Forelimb muscle (tissue), 1 donor: Measurements from ENCODE around the gene VIPR1. TPM values are rescaled to one million over a fixed set of nuclear protein-coding genes. Genes with fewer than 3 reads are reported as not detected.

Source experiments
- DNase-seq: peaks from one replicate; pipeline ENCODE4 v3.0.0-alpha.2; 2013; ENCODE audit warnings: low read depth
- polyA plus RNA-seq: library from polyadenylated mRNA; unstranded; fragments of 120-200 nt; gene quantifications from one replicate; pipeline ENCODE4 v1.2.1, GENCODE V29; 2013; ENCODE audit not compliant: insufficient read length

The VIPR1 gene
- polyA plus RNA-seq, result 1.6 TPM

- no peak for DNase-seq
These were observed at the start of gene VIPR1 for GRCh38 chr3:42502429-42503250. Gene VIPR1, plus strand, starts transcription at chr3:42502643. Its CDS starts 93 bp downstream, at chr3:42502736.

DNA sequence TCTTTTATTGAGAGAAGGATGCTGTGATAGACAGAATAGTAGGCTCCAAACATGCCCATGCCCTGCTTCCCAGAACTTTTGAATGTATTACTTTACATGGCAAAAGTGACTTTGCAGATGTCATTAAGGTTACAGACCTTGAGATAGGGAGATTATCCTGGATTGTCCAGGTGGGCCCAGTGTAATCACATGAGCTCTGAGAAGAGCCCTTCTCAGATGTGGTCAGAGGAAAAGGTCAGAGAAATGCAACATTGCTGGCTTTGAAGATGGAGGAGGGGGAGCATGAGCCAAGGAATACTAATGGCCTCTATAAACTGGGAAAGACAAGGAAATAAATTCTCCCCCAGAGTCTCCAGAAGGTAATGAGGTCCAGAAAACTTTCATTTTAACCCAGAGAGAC, 46.2 kb upstream of the VIPR1 start:
- DNase-seq, result no peak

- DNase-seq, result no peak
These were observed 43.3 kb upstream of the VIPR1 start for GRCh38 chr3:42459151-42459550.

DNA sequence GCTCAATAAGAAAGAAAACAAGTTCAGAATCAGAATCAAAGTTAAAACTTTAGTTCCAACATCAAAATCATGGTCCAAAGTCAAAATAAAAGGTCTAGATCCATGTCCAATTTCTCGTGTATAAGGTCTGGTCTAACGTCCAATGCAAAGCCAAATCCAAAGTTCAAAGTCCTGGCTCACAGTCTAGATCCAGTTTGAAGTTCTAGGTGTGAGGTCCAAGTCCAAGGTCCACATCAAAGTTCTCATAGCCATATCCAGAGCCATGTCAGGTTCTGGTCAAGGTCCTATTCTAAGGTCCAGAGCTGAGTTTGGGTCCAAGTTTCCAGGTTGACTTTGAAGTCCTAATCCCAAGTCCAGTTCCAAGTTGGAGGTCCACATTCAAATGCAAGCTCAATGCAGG, 40.7 kb upstream of the VIPR1 start:
- no peak for DNase-seq

DNA sequence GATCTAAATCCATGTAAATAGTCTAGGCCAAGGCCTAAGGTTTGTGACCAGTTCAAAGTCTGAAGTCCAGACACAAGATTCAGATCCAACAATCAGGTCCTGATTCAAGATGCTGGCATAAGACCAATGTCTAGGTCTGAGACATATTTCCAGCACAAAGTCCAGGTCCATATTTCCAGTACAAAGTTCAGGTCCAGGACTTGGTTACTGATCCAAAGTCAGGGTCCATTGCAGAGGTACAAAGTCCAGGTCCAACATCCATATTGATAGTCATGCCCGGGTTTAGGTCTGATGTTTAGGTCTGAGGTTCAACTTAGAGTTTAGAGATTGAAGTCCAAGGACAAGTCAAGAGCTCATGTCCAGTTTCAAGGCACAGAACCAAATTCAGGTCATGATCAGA, 39.4 kb upstream of the VIPR1 start:
- no peak for DNase-seq

GRCh38 chr3:42468111-42468510, 34.3 kb upstream of the VIPR1 start:
- no peak for DNase-seq

DNA sequence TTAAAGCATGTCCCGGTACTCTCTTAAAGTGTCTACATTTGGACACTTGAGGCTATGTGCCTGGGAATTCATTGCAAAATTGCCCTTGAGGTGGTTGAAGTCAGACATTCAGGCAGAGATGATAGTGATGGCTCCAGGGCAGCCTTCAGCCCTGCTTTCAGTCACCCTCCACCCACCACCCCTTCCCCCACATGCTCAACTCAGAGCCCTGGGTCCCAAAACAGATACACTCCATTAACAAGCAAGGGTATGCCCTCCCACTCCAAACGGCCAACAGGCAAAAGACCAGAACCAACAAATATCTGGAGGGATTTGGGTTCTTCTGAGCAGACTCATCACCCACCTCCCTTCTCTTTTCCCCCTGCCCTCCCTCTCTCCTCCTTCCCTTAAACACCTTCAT, 29.9 kb upstream of the VIPR1 start:
- DNase-seq, result no peak

DNA sequence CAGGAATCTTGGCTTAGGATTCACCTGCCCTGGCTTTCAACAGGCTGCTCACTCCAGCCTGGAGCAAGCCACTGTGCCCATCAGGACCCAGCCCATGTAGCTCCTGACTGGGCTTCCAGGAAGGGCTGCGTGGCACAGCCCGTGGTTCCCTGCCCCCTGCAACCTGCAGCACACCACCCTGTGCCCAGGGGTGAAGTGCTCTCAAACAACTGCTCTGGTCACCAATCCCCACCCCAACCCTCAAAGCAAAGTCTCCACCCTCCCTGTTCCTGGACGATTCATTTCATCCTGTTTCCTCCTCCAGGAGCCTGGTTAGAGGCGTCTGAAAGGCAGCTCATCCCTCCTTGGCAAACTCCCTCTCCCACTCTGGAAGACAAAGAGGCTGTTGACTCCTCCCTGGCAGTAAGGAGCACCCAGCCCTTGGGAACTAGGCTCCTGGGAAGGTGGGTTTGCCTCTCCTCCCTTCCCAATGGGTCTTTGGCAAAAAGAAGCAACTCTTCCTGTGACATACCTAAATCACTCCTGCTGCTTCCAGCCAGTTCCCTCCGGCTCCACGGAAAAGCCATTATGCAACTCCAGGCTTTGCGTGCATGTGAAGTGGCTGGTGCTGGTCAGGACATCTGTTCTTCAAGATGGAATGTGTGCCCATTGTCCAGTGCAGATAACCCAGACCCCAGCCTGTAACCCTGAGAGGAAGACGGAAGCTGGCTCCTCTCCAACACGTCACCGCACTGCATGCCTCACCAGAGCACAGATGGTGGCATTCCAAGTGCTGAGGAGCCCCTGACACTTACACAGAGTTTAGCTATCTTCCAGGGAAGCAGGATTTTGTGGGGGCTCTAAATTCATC, 29.1 kb upstream of the VIPR1 start:
- DNase-seq, result no peak

GRCh38 chr3:42476225-42477125, 26.0 kb upstream of the VIPR1 start:
- no peak for DNase-seq

- no peak for DNase-seq
These were observed 24.7 kb upstream of the VIPR1 start for GRCh38 chr3:42477696-42478095.

DNA sequence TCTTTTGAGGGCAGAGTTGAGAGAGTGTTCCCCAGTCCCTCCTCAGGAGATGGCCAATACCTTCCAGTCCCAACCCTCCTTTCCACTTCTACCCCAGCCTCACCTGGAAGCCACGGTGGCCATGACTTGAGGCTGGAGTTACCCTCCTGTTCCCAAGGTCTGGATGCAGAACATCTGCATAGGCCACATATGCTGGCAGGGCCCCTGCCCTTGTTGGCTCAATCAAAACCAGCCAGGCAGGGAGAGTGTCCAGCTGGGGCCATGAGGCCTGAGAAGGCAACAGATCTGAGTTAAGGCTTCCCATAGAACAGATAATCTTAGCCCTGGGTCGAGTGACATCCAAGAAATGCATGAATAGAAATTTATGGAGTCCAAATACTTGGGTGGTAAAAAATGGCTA, 23.6 kb upstream of the VIPR1 start:
- DNase-seq, result no peak

GRCh38 chr3:42486814-42487565, 15.5 kb upstream of the VIPR1 start:
- no peak for DNase-seq

GRCh38 chr3:42488687-42489086, 13.8 kb upstream of the VIPR1 start:
- no peak for DNase-seq

GRCh38 chr3:42489116-42489936, 13.1 kb upstream of the VIPR1 start:
- DNase-seq, result no peak

GRCh38 chr3:42489937-42490227, 12.6 kb upstream of the VIPR1 start:
- DNase-seq, result no peak

DNA sequence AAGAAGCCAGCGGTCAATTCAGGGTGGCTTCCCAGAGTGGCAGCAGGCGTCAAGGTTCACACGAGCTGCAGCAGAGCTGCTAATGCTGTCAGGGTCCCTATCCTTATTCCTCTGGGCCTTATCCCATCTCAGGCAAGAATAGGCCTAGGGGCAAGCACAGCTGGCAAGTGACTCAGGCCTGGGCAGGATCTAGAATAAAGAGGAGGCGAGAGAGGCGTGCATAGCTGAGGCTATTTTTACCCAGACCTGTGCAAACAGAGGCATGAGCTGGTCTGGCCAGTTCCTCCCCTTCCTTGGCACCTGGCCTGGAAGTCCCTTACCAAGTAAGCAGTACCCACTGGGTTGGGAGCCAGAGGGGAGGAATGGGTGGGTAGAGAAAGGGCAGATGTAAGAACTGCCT, 12.2 kb upstream of the VIPR1 start:
- DNase-seq, result no peak

DNA sequence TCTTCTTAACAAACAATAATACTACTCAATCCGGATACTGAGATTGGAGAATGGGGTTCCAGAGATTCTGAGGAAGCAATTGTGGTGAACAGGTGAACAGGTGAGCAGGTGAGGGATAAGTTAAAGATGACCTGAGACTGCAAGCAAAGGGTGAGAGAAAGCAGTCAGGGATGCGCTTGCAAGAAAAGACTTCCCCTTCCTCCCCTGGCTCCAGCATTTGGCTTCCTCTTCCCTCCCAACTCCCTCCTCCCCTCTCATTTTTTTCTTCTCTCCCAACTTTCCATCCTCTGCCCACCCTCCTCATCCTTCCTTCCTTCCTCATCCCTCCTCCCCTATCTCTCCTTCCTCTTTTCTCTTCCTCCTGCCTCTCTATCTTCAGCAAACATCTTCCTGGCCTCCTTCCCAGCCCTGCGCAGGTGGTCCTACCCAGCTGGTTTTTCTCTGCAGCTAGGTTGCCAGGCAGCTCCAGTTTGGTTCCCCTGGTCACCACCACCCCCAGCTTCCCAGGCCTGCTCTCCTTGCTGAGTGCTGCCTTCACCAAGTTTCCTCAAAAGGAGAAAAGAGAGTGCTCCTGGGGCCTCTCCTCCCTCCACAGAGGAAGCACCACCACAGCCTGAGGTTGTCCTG, 10.4 kb upstream of the VIPR1 start:
- DNase-seq, result no peak

DNA sequence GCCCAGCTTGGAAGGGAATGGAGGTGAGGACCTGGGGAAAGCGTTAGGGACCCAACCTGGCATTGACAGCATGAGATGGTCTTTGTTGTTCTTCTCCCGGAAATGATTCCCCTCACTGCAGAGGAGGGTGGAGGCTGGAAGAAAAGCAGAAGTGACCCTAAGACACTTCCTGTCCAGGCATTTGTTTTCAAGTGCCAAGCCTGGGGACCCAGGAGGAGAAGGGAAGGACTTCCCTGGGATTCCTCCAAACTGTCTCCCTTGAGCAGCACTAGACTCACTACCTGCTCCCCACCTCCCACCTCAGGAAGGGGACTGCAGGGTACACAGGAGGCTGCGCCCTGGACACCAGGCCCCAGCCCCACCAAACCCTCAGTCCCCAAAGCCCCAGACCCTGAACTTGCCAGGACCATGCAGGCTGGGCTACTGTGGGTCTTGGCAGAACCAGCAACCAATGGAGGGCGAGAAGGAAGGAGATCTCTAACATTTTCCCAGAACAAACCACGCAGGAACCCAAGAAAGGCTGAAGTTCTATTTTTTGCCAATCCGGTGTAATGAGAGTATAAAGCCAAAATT, 9.8 kb upstream of the VIPR1 start:
- DNase-seq, result no peak

DNA sequence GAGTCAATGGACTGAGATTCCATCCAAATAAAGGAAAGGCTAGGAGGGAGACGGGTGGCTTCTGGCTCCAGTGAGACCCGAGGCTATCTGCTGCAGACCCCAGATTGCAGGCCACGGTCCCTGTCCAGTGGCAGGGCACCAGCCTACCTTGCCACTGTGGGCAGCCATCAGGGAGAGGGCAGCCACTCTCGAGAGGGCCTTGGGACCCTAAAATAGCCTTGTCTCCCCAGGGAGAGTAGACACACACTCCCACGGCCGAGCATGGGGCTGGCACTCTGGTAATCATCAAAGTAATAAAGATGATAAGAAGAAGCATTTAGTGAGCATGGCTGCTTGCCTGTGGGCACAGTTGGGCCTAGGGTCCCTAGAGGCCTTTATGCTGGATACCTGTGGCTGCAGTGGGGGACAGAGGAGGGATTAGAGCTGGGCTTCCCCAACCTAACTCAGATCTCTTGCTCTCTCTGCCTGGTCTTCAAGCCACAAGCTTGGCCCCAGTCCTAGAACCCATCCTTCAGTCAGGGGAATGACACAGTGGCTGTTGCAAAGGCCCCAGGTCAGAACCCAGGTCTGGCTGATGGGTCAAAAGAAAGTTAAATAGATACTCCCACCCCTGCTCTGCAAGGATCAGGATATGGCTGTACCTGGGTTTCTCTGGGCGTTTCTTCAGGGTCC, 9.2 kb upstream of the VIPR1 start:
- no peak for DNase-seq
